Fibroblast of lung (primary cell): ENCODE data around the gene MAEA.

Experiments
- EZH2 ChIP-seq: IDR thresholded peaks from 2 replicates; pipeline ENCODE4 v1.5.1; 2012; ENCODE audit warnings: low read length, control low read depth, mild to moderate bottlenecking; ENCODE audit errors: missing control alignments
- TF ChIP-seq, protein P1 (sequence below), 2 donors: IDR thresholded peaks in 1 of 2; conservative IDR thresholded peaks in 1 of 2; 1 replicate in 1 of 2; 2 replicates in 1 of 2; pipeline ENCODE4 v1.5.1; 2011 to 2012; ENCODE audit warnings: low read length in 2 of 2, control low read depth in 1 of 2, inconsistent platforms in 1 of 2, low read depth in 1 of 2, mild to moderate bottlenecking in 1 of 2

DNA sequence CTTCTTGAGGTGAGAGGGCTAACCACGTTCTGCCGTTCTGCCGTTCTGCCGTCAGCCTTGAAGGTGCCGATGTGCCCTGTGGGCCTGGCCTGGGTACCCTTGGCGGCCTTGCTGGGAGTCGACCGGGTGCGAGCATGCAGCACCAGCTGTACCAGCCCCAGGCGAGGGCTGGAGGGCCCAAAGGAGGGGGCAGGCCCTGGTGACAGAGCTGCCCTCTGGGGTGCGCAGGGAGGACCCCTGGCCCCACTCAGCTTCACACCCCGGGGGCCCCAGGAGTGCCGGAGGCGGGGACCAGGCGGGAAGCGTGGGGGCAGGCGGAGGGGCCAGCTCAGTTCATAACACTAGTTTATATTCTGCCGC lies 79.4 kb downstream of the MAEA start:
- TF ChIP-seq, protein P1, sequence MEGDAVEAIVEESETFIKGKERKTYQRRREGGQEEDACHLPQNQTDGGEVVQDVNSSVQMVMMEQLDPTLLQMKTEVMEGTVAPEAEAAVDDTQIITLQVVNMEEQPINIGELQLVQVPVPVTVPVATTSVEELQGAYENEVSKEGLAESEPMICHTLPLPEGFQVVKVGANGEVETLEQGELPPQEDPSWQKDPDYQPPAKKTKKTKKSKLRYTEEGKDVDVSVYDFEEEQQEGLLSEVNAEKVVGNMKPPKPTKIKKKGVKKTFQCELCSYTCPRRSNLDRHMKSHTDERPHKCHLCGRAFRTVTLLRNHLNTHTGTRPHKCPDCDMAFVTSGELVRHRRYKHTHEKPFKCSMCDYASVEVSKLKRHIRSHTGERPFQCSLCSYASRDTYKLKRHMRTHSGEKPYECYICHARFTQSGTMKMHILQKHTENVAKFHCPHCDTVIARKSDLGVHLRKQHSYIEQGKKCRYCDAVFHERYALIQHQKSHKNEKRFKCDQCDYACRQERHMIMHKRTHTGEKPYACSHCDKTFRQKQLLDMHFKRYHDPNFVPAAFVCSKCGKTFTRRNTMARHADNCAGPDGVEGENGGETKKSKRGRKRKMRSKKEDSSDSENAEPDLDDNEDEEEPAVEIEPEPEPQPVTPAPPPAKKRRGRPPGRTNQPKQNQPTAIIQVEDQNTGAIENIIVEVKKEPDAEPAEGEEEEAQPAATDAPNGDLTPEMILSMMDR (conservative IDR thresholded peaks at IDR 0.05 in 1 of 2, IDR thresholded peaks at IDR 0.05 in 1 of 2; ENCODE audit: low read depth in 1 of 2, low read length in 2 of 2): no peak
- no peak for TF ChIP-seq EZH2
